GM12878 (cell line): ENCODE measurements around the gene HNRNPA2B1. TPM values are rescaled to one million over a fixed set of nuclear protein-coding genes. Genes with fewer than 3 reads are reported as not detected.
A peak's percentile ranks its signal among the peaks of the same experiment; 100 is the strongest.

ENCODE experiments used
- ATAC-seq: fragments of 200-7000 bp; cut with Tn5 transposase; 3 replicates; pipeline ENCODE4 v1.9.1; 2020; ENCODE audit warnings: mild to moderate bottlenecking, moderate library complexity
- BruUV-seq: library from RNA; stranded (reverse); fragments of 400-500 nt; replicated peaks from 2 replicates; lab custom pipeline; 2021; lab: Mats Ljungman, UMichigan
- CTCF ChIA-PET: fragments of 300-600 bp; sonication (Branson Sonifier 250); formaldehyde crosslinking; extraction: SDS; loops from one replicate; lab custom pipeline; 2021; ENCODE audit warnings: inconsistent platforms; lab: Yijun Ruan, JAX
- POLR2A ChIA-PET: fragments of 350-600 bp; formaldehyde crosslinking; extraction: SDS; loops from one replicate; lab custom pipeline; 2021; ENCODE audit warnings: inconsistent platforms; lab: Charles Lee
- RAD21 ChIA-PET: fragments of 300-600 bp; sonication (Branson Sonifier 250); formaldehyde crosslinking; loops from one replicate; lab custom pipeline; 2023; ENCODE audit warnings: antibody characterized with exemption; ENCODE audit not compliant: unreplicated experiment; lab: Charles Lee
- SMC1A ChIA-PET: fragments of 300-600 bp; sonication (Branson Sonifier 250); formaldehyde crosslinking; loops from one replicate; lab custom pipeline; 2023; ENCODE audit not compliant: unreplicated experiment, uncharacterized antibody; lab: Charles Lee
- DNase-seq: peaks from one replicate; pipeline ENCODE4 v3.0.0-alpha.2; 2011; ENCODE audit warnings: low read depth, low spot score
- FAIRE-seq: peaks from 3 replicates; lab custom pipeline; 2011; peaks lifted over from hg19 to GRCh38; lab: Jason Lieb, UNC
- H2AFZ ChIP-seq: 2 replicates; pipeline ENCODE4 v1.6.0; 2011; ENCODE audit warnings: low read depth, low read length, control low read depth; ENCODE audit not compliant: control insufficient read depth
- H3K27ac ChIP-seq: 2 replicates; pipeline ENCODE4 v1.5.1; 2011; ENCODE audit warnings: control low read depth; ENCODE audit not compliant: control insufficient read depth, insufficient read depth
- H3K27me3 ChIP-seq, 2 experiments: replicated peaks in 1 of 2; 2 replicates each; pipeline versions ENCODE4 v1.6.0 to v1.6.1; 2011; ENCODE audit warnings: low read length in 1 of 2; ENCODE audit not compliant: control insufficient read depth in 2 of 2, insufficient read depth in 2 of 2
- H3K36me3 ChIP-seq, 2 experiments: 2 replicates each; pipeline ENCODE4 v1.5.1; 2011; ENCODE audit warnings: low read length in 1 of 2; ENCODE audit not compliant: control insufficient read depth in 2 of 2, insufficient read depth in 2 of 2
- H3K4me1 ChIP-seq: 2 replicates; pipeline ENCODE4 v1.6.1; 2011; ENCODE audit warnings: mild to moderate bottlenecking, low read length, moderate library complexity, mixed read lengths; ENCODE audit not compliant: control insufficient read depth, insufficient read depth
- H3K4me2 ChIP-seq: 2 replicates; pipeline ENCODE4 v1.6.0; 2011; ENCODE audit warnings: control low read depth; ENCODE audit not compliant: control insufficient read depth, insufficient read depth
- H3K4me3 ChIP-seq: fragments of 200-600 bp; sonication (generic); 2 replicates; pipeline ENCODE4 v1.5.1; 2016
- H3K79me2 ChIP-seq: 2 replicates; pipeline ENCODE4 v1.6.0; 2011; ENCODE audit warnings: low read length; ENCODE audit not compliant: control insufficient read depth, insufficient read depth
- H3K9ac ChIP-seq: 2 replicates; pipeline ENCODE4 v1.8.0; 2011; ENCODE audit warnings: low read length, control low read depth, mixed read lengths; ENCODE audit not compliant: control insufficient read depth, insufficient read depth
- H3K9me3 ChIP-seq: replicated peaks from 3 replicates; pipeline ENCODE4 v1.5.1; 2011; ENCODE audit warnings: mild to moderate bottlenecking, low read length; ENCODE audit not compliant: control insufficient read depth, insufficient read depth
- H4K20me1 ChIP-seq: 2 replicates; pipeline ENCODE4 v1.6.0; 2011; ENCODE audit not compliant: control insufficient read depth, insufficient read depth
- BCL3 ChIP-seq: IDR thresholded peaks from 2 replicates; pipeline ENCODE4 v1.6.1; 2011; ENCODE audit warnings: borderline replicate concordance, low read depth, mild to moderate bottlenecking, moderate library complexity, low read length; ENCODE audit not compliant: insufficient read depth, poor library complexity, severe bottlenecking
- CBX5 ChIP-seq: sonication (generic); IDR thresholded peaks from 2 replicates; pipeline ENCODE4 v1.6.1; 2016; ENCODE audit warnings: low read depth, moderate library complexity, mild to moderate bottlenecking, inconsistent platforms
- CHD1 ChIP-seq: IDR thresholded peaks from 2 replicates; pipeline ENCODE4 v1.6.1; 2012; ENCODE audit warnings: low read depth, low read length, improper control_type of control experiment
- E4F1 ChIP-seq: fragments of 450-650 bp; IDR thresholded peaks from 2 replicates; pipeline ENCODE4 v1.6.1; 2018; ENCODE audit warnings: borderline replicate concordance, mild to moderate bottlenecking; ENCODE audit not compliant: partially characterized antibody
- HSF1 ChIP-seq: fragments of 150-350 bp; IDR thresholded peaks from 2 replicates; pipeline ENCODE4 v1.6.1; 2014; ENCODE audit warnings: mild to moderate bottlenecking, low read depth, low read length
- IKZF2 ChIP-seq, 2 experiments: fragments of 450-650 bp; IDR thresholded peaks; 2 replicates each; pipeline ENCODE4 v1.6.1; 2017; ENCODE audit warnings: mild to moderate bottlenecking in 2 of 2, moderate library complexity in 2 of 2
- PML ChIP-seq: IDR thresholded peaks from 2 replicates; pipeline ENCODE4 v1.6.1; 2012; ENCODE audit warnings: low read length, inconsistent platforms
- POLR2AphosphoS5 ChIP-seq: IDR thresholded peaks from 2 replicates; pipeline ENCODE4 v1.6.1; 2011; ENCODE audit warnings: mild to moderate bottlenecking, low read length, inconsistent platforms
- SMAD5 ChIP-seq: IDR thresholded peaks from 2 replicates; pipeline ENCODE4 v1.6.1; 2016; ENCODE audit warnings: antibody characterized with exemption, low read depth
- TBL1XR1 ChIP-seq: IDR thresholded peaks from 2 replicates; pipeline ENCODE4 v1.6.1; 2012; ENCODE audit warnings: low read depth, low read length, improper control_type of control experiment
- ZNF592 ChIP-seq: fragments of 450-650 bp; IDR thresholded peaks from 2 replicates; pipeline ENCODE4 v1.6.1; 2017; ENCODE audit warnings: mild to moderate bottlenecking, moderate library complexity
- WGBS: methylation state at CpG from one replicate; pipeline ENCODE4 v1.1.6; 2016; ENCODE audit warnings: low lambda C conversion rate; ENCODE audit not compliant: insufficient replicate concordance, insufficient coverage; ENCODE audit errors: missing lambda C conversion rate; 5-methylcytosine and 5-hydroxymethylcytosine counted together
- in situ Hi-C: fragments of 300-500 bp; cut with MboI; formaldehyde crosslinking; loops from 9 replicates; pipeline ENCODE4 v1.14.3; 2018; ENCODE audit warnings: mixed read lengths
- intact Hi-C: fragments of 100-400 bp; cut with micrococcal nuclease; formaldehyde crosslinking; loops from one replicate; pipeline ENCODE4 v1.14.2; 2022; ENCODE audit not compliant: unreplicated experiment
- polyA plus RNA-seq, 11 experiments: library from polyadenylated mRNA; depleted of rRNA in 4 of 11; unstranded in 6 of 11; stranded (reverse) in 5 of 11; fragments of >200 nt; fragmentation: Nextera tagmentation in 4 of 11; fragmentation: Illumina TruSeq in 1 of 11; extraction: Ambion mirVana in 4 of 11; extraction: Trizol in 1 of 11; gene quantifications; 1 replicate in 1 of 11; 2 replicates in 10 of 11; pipeline versions ENCODE4 v1.2.1 to v1.2.3, GENCODE V29; 2011 to 2016; ENCODE audit warnings: inconsistent platforms in 2 of 11, missing spikeins in 2 of 11, low read depth in 1 of 11
- total RNA-seq, 4 experiments: library from RNA; depleted of rRNA in 3 of 4; stranded (reverse); fragments of >200 nt in 3 of 4; fragmentation: Illumina TruSeq in 1 of 4; extraction: Trizol in 1 of 4; gene quantifications; 2 replicates each; pipeline versions ENCODE4 v1.2.1 to v1.2.3, GENCODE V29; 2013 to 2021

The HNRNPA2B1 gene
- total and polyA plus RNA-seq, 10 of the 15 experiments (the other 5 are each of a cell fraction or from before 2014, with no cell fraction given): 295 to 1,396 (median 932) TPM

GRCh38 chr7:26189697-26190096 is 10.8 kb downstream of the HNRNPA2B1 start (continued):
- TF ChIP-seq TBL1XR1 (no peak), PML (no peak), SMAD5 (no peak), CBX5 (no peak)
- TF ChIP-seq, all 136 proteins: peak for 4

- ATAC-seq: no peak
- RAD21 ChIA-PET: interaction anchor here (0.9 to 2.7 kb wide), 5 partner anchors 8 to 96 kb away, joined by 3 to 13 read pairs (median 5); partner anchors contain the start of gene NFE2L3
- Histone ChIP-seq H3K9ac (no peak overlapping the region), H2AFZ (no peak overlapping the region), H3K27me3 (no peaks in the 10 kb centered on the region), H3K4me3 (no peak overlapping the region), H3K9me3 (no peaks in the 10 kb centered on the region), H4K20me1 (no peaks in the 10 kb centered on the region; the same call in 1 of the 2 replicates), H3K4me2 (no peak overlapping the region), H3K27ac (no peak overlapping the region), H3K36me3 (peaks cover 5 to 38% of the 10 kb centered on the region in 2 experiments; a peak in 3 of 4 replicates), H3K4me1 (peaks cover 21% of the 10 kb centered on the region), H3K79me2 (peaks cover 40% of the 10 kb centered on the region)
- BruUV-seq: no TSS peak
- WGBS: 80% methylated on average over 3 of the region's 3 CpGs
- POLR2A ChIA-PET: interaction anchor here (0.6 to 2.6 kb wide), 9 partner anchors 9 to 908 kb away, joined by 3 to 8 read pairs (median 3); no protein-coding TSS in a partner anchor
- no peak for FAIRE-seq
- CTCF ChIA-PET: interaction anchor here (0.7 to 3.0 kb wide), 10 partner anchors 9 to 972 kb away, joined by 3 to 29 read pairs (median 4); partner anchors contain the start of genes HNRNPA2B1 and NFE2L3
- intact Hi-C loops (loop anchor here (2.0 kb wide), 1 partner anchor 32 kb away; no protein-coding TSS in a partner anchor), in situ Hi-C loops (no loop called here)
- no peak for DNase-seq
- SMC1A ChIA-PET: interaction anchor here (0.9 to 3.3 kb wide), 13 partner anchors 8 to 160 kb away, joined by 3 to 23 read pairs (median 4); no protein-coding TSS in a partner anchor
- TF ChIP-seq ZNF592 (no peak), POLR2AphosphoS5 (peak; percentile 8; the same call in 1 of the 2 replicates), HSF1 (no peak), BCL3 (peak; percentile 12), CHD1 (no peak), IKZF2 (IDR thresholded peaks at IDR 0.05) (no peak), E4F1 (no peak)
Measured at GRCh38 chr7:26188957-26189541, 11.5 kb downstream of the HNRNPA2B1 start.
